Eye (tissue), 1 donor: Measurements from ENCODE around the gene CYP26B1.
A peak's percentile ranks its signal among the peaks of the same experiment; 100 is the strongest.

Experiments used
- DNase-seq: peaks from one replicate; pipeline ENCODE4 v3.0.0-alpha.2; 2015

CYP26B1 gene

GRCh38 chr2:72128059-72128842 is 19.4 kb downstream of the CYP26B1 start:
- DNase-seq = no peak

GRCh38 chr2:72127401-72128058 is 20.1 kb downstream of the CYP26B1 start:
- DNase-seq = no peak

- DNase-seq = no peak
Observed at GRCh38 chr2:72126186-72127100, 21.2 kb downstream of the CYP26B1 start.

GRCh38 chr2:72124376-72124775 is 23.3 kb downstream of the CYP26B1 start:
- DNase-seq = no peak

- DNase-seq = no peak
Observed at GRCh38 chr2:72121153-72121552, 26.5 kb downstream of the CYP26B1 start.

- no peak for DNase-seq
Observed at GRCh38 chr2:72118951-72119350, 28.7 kb downstream of the CYP26B1 start.

GRCh38 chr2:72118386-72118785 is 29.3 kb downstream of the CYP26B1 start:
- DNase-seq = no peak

GRCh38 chr2:72117718-72118117 is 29.9 kb downstream of the CYP26B1 start:
- no peak for DNase-seq

GRCh38 chr2:72117029-72117428 is 30.6 kb downstream of the CYP26B1 start:
- no peak for DNase-seq

- DNase-seq = no peak
Observed at GRCh38 chr2:72116081-72116533, 31.6 kb downstream of the CYP26B1 start.

- peak; percentile 70 for DNase-seq
Observed at GRCh38 chr2:72115110-72116080, 32.3 kb downstream of the CYP26B1 start.

- no peak for DNase-seq
Observed at GRCh38 chr2:72114693-72115051, 33.0 kb downstream of the CYP26B1 start.

GRCh38 chr2:72113847-72114692 is 33.6 kb downstream of the CYP26B1 start:
- peak; percentile 53 for DNase-seq

GRCh38 chr2:72112981-72113846 is 34.4 kb downstream of the CYP26B1 start:
- DNase-seq = no peak

GRCh38 chr2:72112401-72112800 is 35.3 kb downstream of the CYP26B1 start:
- DNase-seq = no peak

- DNase-seq = no peak
Observed at GRCh38 chr2:72111061-72111460, 36.6 kb downstream of the CYP26B1 start.

- no peak for DNase-seq
Observed at GRCh38 chr2:72109904-72110303, 37.8 kb downstream of the CYP26B1 start.

GRCh38 chr2:72109291-72109690 is 38.4 kb downstream of the CYP26B1 start:
- DNase-seq = no peak

- no peak for DNase-seq
Observed at GRCh38 chr2:72108121-72108520, 39.5 kb downstream of the CYP26B1 start.

- DNase-seq = no peak
Observed at GRCh38 chr2:72106978-72107377, 40.7 kb downstream of the CYP26B1 start.
